SK-N-SH (cell line): ENCODE results near the gene ARHGEF40. TPM values are rescaled to one million over a fixed set of nuclear protein-coding genes. Genes with fewer than 3 reads are reported as not detected.

Experiments
- CTCF ChIA-PET: fragments of 300-600, 350-600 bp; formaldehyde crosslinking; extraction: SDS; loops from one replicate; lab custom pipeline; 2021; lab: Yijun Ruan, JAX
- POLR2A ChIA-PET: fragments of 350-600 bp; sonication (Branson Sonifier 250); formaldehyde crosslinking; extraction: SDS; loops from one replicate; lab custom pipeline; 2020; ENCODE audit warnings: antibody characterized with exemption, inconsistent platforms; lab: Yijun Ruan, JAX
- DNase-seq: peaks from one replicate; pipeline ENCODE4 v3.0.0; 2012
- H2AFZ ChIP-seq: fragments of 200-600 bp; sonication (generic); 2 replicates; pipeline ENCODE4 v1.8.1; 2016; ENCODE audit warnings: antibody characterized with exemption, mild to moderate bottlenecking, low read depth
- H3F3A ChIP-seq: fragments of 200-600 bp; sonication (generic); replicated peaks from 2 replicates; pipeline ENCODE3; 2016; ENCODE audit warnings: antibody characterized with exemption, mild to moderate bottlenecking; ENCODE audit not compliant: insufficient read depth
- H3K27ac ChIP-seq, 2 experiments: fragments of 200-500 bp in 1 of 2; fragments of 200-600 bp in 1 of 2; sonication (Bioruptor generic) in 1 of 2; sonication (generic), shearing (Covaris generic) in 1 of 2; 2 replicates each; pipeline versions ENCODE4 v1.5.1 to v1.6.1; 2014 to 2016; ENCODE audit warnings: low read depth in 2 of 2, inconsistent platforms in 1 of 2, low read length in 1 of 2, mild to moderate bottlenecking in 1 of 2, mixed read lengths in 1 of 2
- H3K27me3 ChIP-seq: fragments of 200-600 bp; sonication (generic), shearing (Covaris generic); 2 replicates; pipeline ENCODE4 v1.6.1; 2016; ENCODE audit warnings: mixed run types; ENCODE audit not compliant: insufficient read depth
- H3K36me3 ChIP-seq, 2 experiments: fragments of 200-500 bp in 1 of 2; fragments of 200-600 bp in 1 of 2; sonication (Bioruptor generic) in 1 of 2; sonication (generic) in 1 of 2; replicated peaks in 1 of 2; 2 replicates each; pipeline versions ENCODE3 to v1.5.1; 2014 to 2016; ENCODE audit warnings: low read length in 1 of 2, mild to moderate bottlenecking in 1 of 2; ENCODE audit not compliant: insufficient read depth in 2 of 2, control insufficient read depth in 1 of 2
- H3K4me1 ChIP-seq, 2 experiments: fragments of 200-500 bp in 1 of 2; fragments of 200-600 bp in 1 of 2; sonication (Bioruptor generic) in 1 of 2; sonication (generic), shearing (Covaris generic) in 1 of 2; 2 replicates each; pipeline versions ENCODE4 v1.5.1 to v1.6.1; 2014 to 2016; ENCODE audit warnings: low read depth in 1 of 2, low read length in 1 of 2, mixed run types in 1 of 2; ENCODE audit not compliant: insufficient read depth in 2 of 2, control insufficient read depth in 1 of 2
- H3K4me2 ChIP-seq: fragments of 200-600 bp; sonication (generic), shearing (Covaris generic); 2 replicates; pipeline ENCODE4 v1.6.1; 2017; ENCODE audit warnings: mixed run types
- H3K4me3 ChIP-seq, 2 experiments: fragments of 200-500 bp in 1 of 2; fragments of 200-600 bp in 1 of 2; sonication (Bioruptor generic) in 1 of 2; sonication (generic), shearing (Covaris generic) in 1 of 2; 2 replicates each; pipeline versions ENCODE4 v1.5.1 to v1.8.1; 2014 to 2016; ENCODE audit warnings: low read depth in 2 of 2, inconsistent platforms in 1 of 2, low read length in 1 of 2, mild to moderate bottlenecking in 1 of 2, mixed read lengths in 1 of 2, moderate library complexity in 1 of 2
- H3K79me2 ChIP-seq: fragments of 200-600 bp; sonication (generic); 2 replicates; pipeline ENCODE4 v1.8.1; 2017; ENCODE audit warnings: mild to moderate bottlenecking; ENCODE audit not compliant: insufficient read depth
- H3K9ac ChIP-seq: fragments of 200-600 bp; sonication (generic); 2 replicates; pipeline ENCODE4 v1.6.1; 2017; ENCODE audit warnings: mixed run types
- H3K9me2 ChIP-seq: fragments of 200-600 bp; sonication (generic); 2 replicates; pipeline ENCODE4 v1.6.1; 2017; ENCODE audit warnings: mixed run types
- H3K9me3 ChIP-seq: fragments of 200-600 bp; sonication (generic); 2 replicates; pipeline ENCODE4 v1.6.1; 2017; ENCODE audit warnings: mixed run types, mild to moderate bottlenecking, moderate library complexity
- H4K20me1 ChIP-seq: fragments of 200-600 bp; sonication (generic); 2 replicates; pipeline ENCODE4 v1.6.1; 2017; ENCODE audit warnings: mild to moderate bottlenecking, mixed run types; ENCODE audit not compliant: insufficient read depth
- FOXM1 ChIP-seq: IDR thresholded peaks from 2 replicates; pipeline ENCODE4 v1.4.0; 2012; ENCODE audit warnings: low read depth, mild to moderate bottlenecking
- GABPA ChIP-seq: IDR thresholded peaks from 2 replicates; pipeline ENCODE4 v1.4.0; 2012; ENCODE audit warnings: low read depth, mild to moderate bottlenecking
- JUND ChIP-seq: IDR thresholded peaks from 2 replicates; pipeline ENCODE4 v1.4.0; 2012
- MEF2A ChIP-seq: IDR thresholded peaks from 2 replicates; pipeline ENCODE4 v1.4.0; 2012; ENCODE audit warnings: low read depth, borderline replicate concordance
- PBX3 ChIP-seq: IDR thresholded peaks from 2 replicates; pipeline ENCODE4; 2012
- RAD21 ChIP-seq: IDR thresholded peaks from 2 replicates; pipeline ENCODE4 v1.6.1; 2012; ENCODE audit warnings: mild to moderate bottlenecking, low read length
- REST ChIP-seq: IDR thresholded peaks from 2 replicates; pipeline ENCODE4 v1.6.1; 2012; ENCODE audit warnings: mild to moderate bottlenecking, low read depth, low read length, moderate library complexity
- RFX5 ChIP-seq: IDR thresholded peaks from 2 replicates; pipeline ENCODE4 v1.6.1; 2012; ENCODE audit warnings: mild to moderate bottlenecking, improper control_type of control experiment, low read length
- RXRA ChIP-seq: IDR thresholded peaks from 2 replicates; pipeline ENCODE4 v1.4.0; 2012; ENCODE audit warnings: low read depth, mild to moderate bottlenecking, borderline replicate concordance
- SIN3A ChIP-seq: IDR thresholded peaks from 2 replicates; pipeline ENCODE4 v1.6.1; 2012; ENCODE audit warnings: low read depth, mild to moderate bottlenecking, low read length, moderate library complexity, borderline replicate concordance
- TEAD4 ChIP-seq: IDR thresholded peaks from 2 replicates; pipeline ENCODE4 v1.4.0; 2012; ENCODE audit warnings: mild to moderate bottlenecking, borderline replicate concordance; ENCODE audit not compliant: insufficient read depth
- YY1 ChIP-seq: IDR thresholded peaks from 2 replicates; pipeline ENCODE4 v1.4.0; 2012; ENCODE audit warnings: low read depth, mild to moderate bottlenecking
- ZBTB33 ChIP-seq: IDR thresholded peaks from 2 replicates; pipeline ENCODE4 v1.4.0; 2012; ENCODE audit warnings: low read depth, borderline replicate concordance
- WGBS: methylation state at CpG from one replicate; pipeline ENCODE4 v1.1.6; 2017; ENCODE audit warnings: low lambda C conversion rate; 5-methylcytosine and 5-hydroxymethylcytosine counted together
- polyA plus RNA-seq, 3 experiments: library from polyadenylated mRNA; depleted of rRNA; stranded (reverse); fragments of >200 nt; gene quantifications; 2 replicates each; pipeline ENCODE4 v1.2.3, GENCODE V29; 2012
- TF ChIP-seq, protein P1 (sequence below): fragments of 150-350 bp; IDR thresholded peaks from 2 replicates; pipeline ENCODE4 v1.6.1; 2016; ENCODE audit warnings: mild to moderate bottlenecking, low read depth, low read length
- TF ChIP-seq, protein P2 (sequence below): IDR thresholded peaks from 2 replicates; pipeline ENCODE4 v1.4.0; 2012; ENCODE audit warnings: low read depth

ARHGEF40 gene
- polyA plus RNA-seq, 1 of the 3 experiments (the other 2 are of a cell fraction), result 58.8 TPM

GRCh38 chr14:21105095-21105494 is 35.0 kb downstream of the ARHGEF40 start:
- ChIA-PET CTCF (interaction anchor here (0.6 to 20.5 kb wide), 37 partner anchors 7 to 643 kb away, joined by 3 to 555 read pairs (median 6); partner anchors contain the start of genes ARHGEF40, METTL17, NDRG2 and PIP4P1), POLR2A (interaction anchor here (1.2 to 2.9 kb wide), 5 partner anchors 10 to 90 kb away, joined by 3 to 14 read pairs (median 8); partner anchors contain the start of gene ARHGEF40)
- Histone ChIP-seq H3F3A (peaks cover 10% of the 10 kb centered on the region), H3K4me1 (peaks cover 10 to 29% of the 10 kb centered on the region in 2 experiments), H2AFZ (no peak overlapping the region), H3K9ac (no peak overlapping the region), H3K27ac (peak overlapping the region in 1 of 2 experiments; percentile 99; a peak in 2 of 4 replicates), H3K4me3 (no peak overlapping the region), H3K9me2 (no peaks in the 10 kb centered on the region), H3K9me3 (no peaks in the 10 kb centered on the region), H3K27me3 (no peaks in the 10 kb centered on the region), H3K4me2 (peak overlapping the region; percentile 96; the same call in 1 of the 2 replicates), H3K79me2 (no peaks in the 10 kb centered on the region), H3K36me3 (no peaks in the 10 kb centered on the region), H4K20me1 (no peaks in the 10 kb centered on the region)
- no peak for TF ChIP-seq RFX5
- TF ChIP-seq PBX3, result no peak
- no peak for TF ChIP-seq RXRA
- no peak for TF ChIP-seq ZBTB33
- TF ChIP-seq, protein P1, sequence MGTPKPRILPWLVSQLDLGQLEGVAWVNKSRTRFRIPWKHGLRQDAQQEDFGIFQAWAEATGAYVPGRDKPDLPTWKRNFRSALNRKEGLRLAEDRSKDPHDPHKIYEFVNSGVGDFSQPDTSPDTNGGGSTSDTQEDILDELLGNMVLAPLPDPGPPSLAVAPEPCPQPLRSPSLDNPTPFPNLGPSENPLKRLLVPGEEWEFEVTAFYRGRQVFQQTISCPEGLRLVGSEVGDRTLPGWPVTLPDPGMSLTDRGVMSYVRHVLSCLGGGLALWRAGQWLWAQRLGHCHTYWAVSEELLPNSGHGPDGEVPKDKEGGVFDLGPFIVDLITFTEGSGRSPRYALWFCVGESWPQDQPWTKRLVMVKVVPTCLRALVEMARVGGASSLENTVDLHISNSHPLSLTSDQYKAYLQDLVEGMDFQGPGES, result no peak
- DNase-seq, result no peak
- 86% methylated on average over 8 of the region's 8 CpGs for WGBS

DNA sequence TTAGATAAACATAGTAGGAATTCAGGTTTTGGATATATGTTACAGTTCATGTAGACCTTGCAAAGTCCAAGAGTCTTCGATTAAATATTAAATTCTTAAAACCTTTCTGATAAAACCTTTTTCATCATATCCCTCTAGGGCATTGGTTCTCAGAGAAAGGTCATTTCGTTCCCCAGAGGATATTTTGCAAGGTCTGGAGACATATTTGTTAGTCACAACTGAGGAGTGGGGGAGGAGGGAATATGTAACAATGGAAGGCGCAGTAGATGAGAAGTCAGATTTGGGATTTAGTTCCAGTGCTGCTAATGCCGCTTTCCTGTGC is 36.0 kb downstream of the ARHGEF40 start:
- WGBS, result 65% methylated on average over 4 of the region's 4 CpGs
- Histone ChIP-seq H2AFZ (peak overlapping the region; percentile 85; the same call in 1 of the 2 replicates), H3K9me2 (no peaks in the 10 kb centered on the region), H3K27ac (peak overlapping the region in 1 of 2 experiments; percentile 40; a peak in 1 of 4 replicates), H3K4me2 (no peak overlapping the region), H4K20me1 (no peaks in the 10 kb centered on the region), H3K9me3 (no peaks in the 10 kb centered on the region), H3K79me2 (no peaks in the 10 kb centered on the region), H3F3A (peaks cover 10% of the 10 kb centered on the region), H3K9ac (no peak overlapping the region)
- DNase-seq, result no peak
- POLR2A ChIA-PET, result no interaction called here
- no peak for TF ChIP-seq RFX5
- TF ChIP-seq FOXM1, result no peak
- TF ChIP-seq, protein P2, sequence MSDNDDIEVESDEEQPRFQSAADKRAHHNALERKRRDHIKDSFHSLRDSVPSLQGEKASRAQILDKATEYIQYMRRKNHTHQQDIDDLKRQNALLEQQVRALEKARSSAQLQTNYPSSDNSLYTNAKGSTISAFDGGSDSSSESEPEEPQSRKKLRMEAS, result no peak
- no peak for TF ChIP-seq MEF2A
- TF ChIP-seq, protein P1, result no peak
- no peak for TF ChIP-seq YY1
- no peak for TF ChIP-seq TEAD4
- no peak for TF ChIP-seq PBX3
- TF ChIP-seq SIN3A, result no peak
- no peak for TF ChIP-seq GABPA
- TF ChIP-seq REST, result no peak
- no peak for TF ChIP-seq RAD21
- TF ChIP-seq JUND, result no peak
- TF ChIP-seq, all 33 proteins: peak for 0
- Histone ChIP-seq H3K27me3 (no peaks in the 10 kb centered on the region), H3K36me3 (no peaks in the 10 kb centered on the region), H3K4me3 (no peak overlapping the region), H3K4me1 (peaks cover 10 to 29% of the 10 kb centered on the region in 2 experiments)
- CTCF ChIA-PET, result interaction anchor here (1.0 to 20.5 kb wide), 12 partner anchors 9 to 135 kb away, joined by 3 to 555 read pairs (median 16); partner anchors contain the start of genes ARHGEF40 and NDRG2
